HL-60 (cell line): ENCODE data around the gene TMEM63C.

Experiments used
- DNase-seq, 2 experiments: peaks; one replicate each; pipeline ENCODE4 v3.0.0-alpha.2; 2010 to 2020; ENCODE audit warnings: low read depth in 1 of 2, low spot score in 1 of 2
- H3K27ac ChIP-seq: fragments of 250-450 bp; sonication (Bioruptor Pico); replicated peaks from 2 replicates; pipeline ENCODE4 v1.5.1; 2020; ENCODE audit warnings: mild to moderate bottlenecking, moderate library complexity
- H3K27me3 ChIP-seq: fragments of 250-450 bp; sonication (Bioruptor Pico); 2 replicates; pipeline ENCODE4 v1.5.1; 2021; ENCODE audit warnings: mild to moderate bottlenecking, moderate library complexity; ENCODE audit not compliant: insufficient read depth, poor library complexity, severe bottlenecking
- H3K4me3 ChIP-seq: replicated peaks from 2 replicates; pipeline ENCODE4 v1.5.1; 2011; ENCODE audit warnings: mild to moderate bottlenecking, control low read depth, low read length; ENCODE audit not compliant: insufficient read depth
- GABPA ChIP-seq: IDR thresholded peaks from 2 replicates; pipeline ENCODE4 v1.6.1; 2012; ENCODE audit warnings: low read depth
- POLR2AphosphoS5 ChIP-seq: IDR thresholded peaks from 2 replicates; pipeline ENCODE4 v1.6.1; 2012; ENCODE audit warnings: low read depth
- SPI1 ChIP-seq: IDR thresholded peaks from 2 replicates; pipeline ENCODE4 v1.6.1; 2012; ENCODE audit warnings: low read depth, mild to moderate bottlenecking, borderline replicate concordance
- TF ChIP-seq, protein P1 (sequence below): IDR thresholded peaks from one replicate; pipeline ENCODE4 v1.5.1; 2011; ENCODE audit warnings: low read length, control low read depth, inconsistent platforms; ENCODE audit not compliant: insufficient read depth
- TF ChIP-seq, protein P2 (sequence below): IDR thresholded peaks from 2 replicates; pipeline ENCODE4 v1.6.1; 2012; ENCODE audit warnings: low read depth; ENCODE audit not compliant: insufficient replicate concordance

The TMEM63C gene

DNA sequence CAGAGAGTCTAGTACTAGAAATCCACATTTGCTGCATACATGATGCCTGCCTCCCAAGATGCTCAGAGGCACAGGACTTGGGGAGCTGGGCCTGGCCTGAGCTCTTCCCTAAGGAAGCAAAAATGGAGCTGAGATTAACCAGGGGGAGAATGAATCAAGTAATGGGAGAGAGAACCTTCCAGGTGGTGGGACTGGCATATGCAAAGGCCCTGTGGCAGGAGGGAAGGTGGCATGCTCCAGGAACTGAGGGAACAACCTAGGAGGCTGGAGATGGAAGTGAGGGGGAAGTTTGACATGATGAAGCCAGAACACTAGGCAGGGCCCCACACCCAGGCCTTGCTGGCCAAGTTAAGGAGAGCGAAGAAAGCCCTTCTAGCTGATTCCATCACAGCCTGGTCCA, 23.3 kb downstream of the TMEM63C start:
- Histone ChIP-seq H3K27me3 (no peaks in the 10 kb centered on the region), H3K4me3 (no peak overlapping the region), H3K27ac (no peak overlapping the region)
- TF ChIP-seq POLR2AphosphoS5 (no peak), SPI1 (no peak), GABPA (no peak)
- TF ChIP-seq, protein P1, sequence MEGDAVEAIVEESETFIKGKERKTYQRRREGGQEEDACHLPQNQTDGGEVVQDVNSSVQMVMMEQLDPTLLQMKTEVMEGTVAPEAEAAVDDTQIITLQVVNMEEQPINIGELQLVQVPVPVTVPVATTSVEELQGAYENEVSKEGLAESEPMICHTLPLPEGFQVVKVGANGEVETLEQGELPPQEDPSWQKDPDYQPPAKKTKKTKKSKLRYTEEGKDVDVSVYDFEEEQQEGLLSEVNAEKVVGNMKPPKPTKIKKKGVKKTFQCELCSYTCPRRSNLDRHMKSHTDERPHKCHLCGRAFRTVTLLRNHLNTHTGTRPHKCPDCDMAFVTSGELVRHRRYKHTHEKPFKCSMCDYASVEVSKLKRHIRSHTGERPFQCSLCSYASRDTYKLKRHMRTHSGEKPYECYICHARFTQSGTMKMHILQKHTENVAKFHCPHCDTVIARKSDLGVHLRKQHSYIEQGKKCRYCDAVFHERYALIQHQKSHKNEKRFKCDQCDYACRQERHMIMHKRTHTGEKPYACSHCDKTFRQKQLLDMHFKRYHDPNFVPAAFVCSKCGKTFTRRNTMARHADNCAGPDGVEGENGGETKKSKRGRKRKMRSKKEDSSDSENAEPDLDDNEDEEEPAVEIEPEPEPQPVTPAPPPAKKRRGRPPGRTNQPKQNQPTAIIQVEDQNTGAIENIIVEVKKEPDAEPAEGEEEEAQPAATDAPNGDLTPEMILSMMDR: no peak
- TF ChIP-seq, protein P2, sequence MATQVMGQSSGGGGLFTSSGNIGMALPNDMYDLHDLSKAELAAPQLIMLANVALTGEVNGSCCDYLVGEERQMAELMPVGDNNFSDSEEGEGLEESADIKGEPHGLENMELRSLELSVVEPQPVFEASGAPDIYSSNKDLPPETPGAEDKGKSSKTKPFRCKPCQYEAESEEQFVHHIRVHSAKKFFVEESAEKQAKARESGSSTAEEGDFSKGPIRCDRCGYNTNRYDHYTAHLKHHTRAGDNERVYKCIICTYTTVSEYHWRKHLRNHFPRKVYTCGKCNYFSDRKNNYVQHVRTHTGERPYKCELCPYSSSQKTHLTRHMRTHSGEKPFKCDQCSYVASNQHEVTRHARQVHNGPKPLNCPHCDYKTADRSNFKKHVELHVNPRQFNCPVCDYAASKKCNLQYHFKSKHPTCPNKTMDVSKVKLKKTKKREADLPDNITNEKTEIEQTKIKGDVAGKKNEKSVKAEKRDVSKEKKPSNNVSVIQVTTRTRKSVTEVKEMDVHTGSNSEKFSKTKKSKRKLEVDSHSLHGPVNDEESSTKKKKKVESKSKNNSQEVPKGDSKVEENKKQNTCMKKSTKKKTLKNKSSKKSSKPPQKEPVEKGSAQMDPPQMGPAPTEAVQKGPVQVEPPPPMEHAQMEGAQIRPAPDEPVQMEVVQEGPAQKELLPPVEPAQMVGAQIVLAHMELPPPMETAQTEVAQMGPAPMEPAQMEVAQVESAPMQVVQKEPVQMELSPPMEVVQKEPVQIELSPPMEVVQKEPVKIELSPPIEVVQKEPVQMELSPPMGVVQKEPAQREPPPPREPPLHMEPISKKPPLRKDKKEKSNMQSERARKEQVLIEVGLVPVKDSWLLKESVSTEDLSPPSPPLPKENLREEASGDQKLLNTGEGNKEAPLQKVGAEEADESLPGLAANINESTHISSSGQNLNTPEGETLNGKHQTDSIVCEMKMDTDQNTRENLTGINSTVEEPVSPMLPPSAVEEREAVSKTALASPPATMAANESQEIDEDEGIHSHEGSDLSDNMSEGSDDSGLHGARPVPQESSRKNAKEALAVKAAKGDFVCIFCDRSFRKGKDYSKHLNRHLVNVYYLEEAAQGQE: no peak
- no peak for DNase-seq

DNA sequence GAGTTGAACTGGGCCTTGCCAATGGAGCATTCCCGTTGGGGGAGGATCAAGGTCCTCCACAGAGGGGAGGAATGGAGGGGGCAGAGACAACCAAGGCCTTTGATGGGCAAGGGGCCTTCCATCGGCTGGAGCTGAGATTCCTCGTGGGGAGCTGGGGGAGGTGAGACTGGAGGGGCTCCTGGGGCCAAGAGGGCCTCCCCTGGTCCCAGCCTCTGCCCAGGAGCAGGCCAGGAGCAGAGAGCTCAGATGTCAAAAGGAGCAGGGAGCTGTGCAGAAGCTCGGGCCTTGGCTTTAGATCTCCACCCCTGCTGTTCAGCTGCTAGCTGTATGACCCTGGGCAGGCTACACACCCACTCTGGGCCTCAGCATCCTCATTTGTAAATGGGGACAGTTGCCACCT, 24.0 kb downstream of the TMEM63C start:
- Histone ChIP-seq H3K4me3 (no peak overlapping the region), H3K27ac (no peak overlapping the region), H3K27me3 (no peaks in the 10 kb centered on the region)
- no peak for DNase-seq
- no peak for TF ChIP-seq POLR2AphosphoS5

DNA sequence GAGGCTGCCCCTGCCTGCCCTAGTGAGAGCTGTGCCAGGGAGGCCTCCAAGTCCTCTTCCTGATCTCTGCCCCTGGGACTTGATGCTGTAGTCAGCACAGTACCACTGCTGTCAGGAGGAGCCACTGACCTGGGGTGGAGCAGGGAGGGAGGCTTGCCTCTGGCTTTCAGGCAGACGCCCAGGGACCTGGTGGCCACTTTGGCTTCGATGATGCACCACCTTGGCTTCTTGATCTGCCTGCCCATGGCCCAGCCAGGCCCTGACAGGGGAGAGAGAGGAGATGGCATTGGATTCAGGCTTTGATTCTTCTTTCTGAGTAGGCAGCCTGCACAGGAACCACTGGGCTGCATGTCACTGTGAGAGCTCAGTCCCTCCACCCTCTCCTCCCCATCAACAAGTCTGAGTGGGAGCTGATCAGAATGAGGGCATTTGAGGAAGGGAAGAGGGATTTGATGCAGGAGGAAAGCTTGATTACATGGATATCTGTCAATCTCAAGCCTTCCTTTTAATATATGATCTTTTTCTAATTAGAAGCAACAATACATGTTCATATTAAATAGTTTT, 24.7 kb downstream of the TMEM63C start:
- Histone ChIP-seq H3K4me3 (no peak overlapping the region), H3K27ac (no peak overlapping the region), H3K27me3 (no peaks in the 10 kb centered on the region)
- TF ChIP-seq, protein P1: no peak
- TF ChIP-seq GABPA: no peak
- TF ChIP-seq SPI1: no peak
- no peak for TF ChIP-seq POLR2AphosphoS5
- TF ChIP-seq, protein P2: no peak
- no peak for DNase-seq

DNA sequence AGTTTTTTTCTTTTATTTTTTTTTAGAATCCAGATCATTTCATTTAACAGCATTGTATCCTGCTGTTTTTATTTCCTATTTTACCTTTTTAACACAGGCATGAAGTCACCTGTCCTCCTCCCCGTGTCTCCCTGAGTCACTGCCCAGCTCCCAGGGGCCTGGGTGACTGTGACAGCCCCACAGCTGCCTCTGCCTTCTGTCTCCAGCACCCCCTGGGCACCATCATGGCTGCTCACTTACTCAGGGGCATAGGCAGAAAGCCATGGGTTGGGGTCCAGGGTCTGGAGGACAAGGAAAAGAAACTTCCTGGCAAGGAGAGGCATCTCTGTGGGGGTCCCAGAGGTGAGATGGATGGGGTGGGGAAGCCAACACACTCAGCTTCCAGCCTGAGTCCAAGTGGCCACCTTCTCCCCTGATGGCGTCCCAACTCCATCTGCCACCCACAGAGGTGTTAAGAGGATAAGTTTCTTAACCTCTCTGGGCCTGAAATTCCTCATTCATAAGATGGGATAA, 25.3 kb downstream of the TMEM63C start:
- TF ChIP-seq, protein P1: no peak
- no peak for TF ChIP-seq POLR2AphosphoS5
- TF ChIP-seq, protein P2: no peak
- no peak for TF ChIP-seq GABPA
- no peak for TF ChIP-seq SPI1
- no peak overlapping the region for H3K27ac ChIP-seq
- H3K4me3 ChIP-seq: no peak overlapping the region
- no peak for DNase-seq
- H3K27me3 ChIP-seq: no peaks in the 10 kb centered on the region
